BE2C (cell line): ENCODE measurements around the gene DUSP10.

Experiments
- DNase-seq: peaks from one replicate; pipeline ENCODE4 v3.0.0-alpha.2; 2020
- H3K27me3 ChIP-seq: fragments of 250-450 bp; sonication (Bioruptor Pico); 2 replicates; pipeline ENCODE4 v1.5.1; 2020; ENCODE audit warnings: mild to moderate bottlenecking
- H3K36me3 ChIP-seq: fragments of 250-450 bp; sonication (Bioruptor Pico); 2 replicates; pipeline ENCODE4 v1.5.1; 2020; ENCODE audit warnings: mild to moderate bottlenecking
- H3K4me1 ChIP-seq: fragments of 250-450 bp; sonication (Bioruptor Pico); 2 replicates; pipeline ENCODE4 v1.5.1; 2020
- H3K4me3 ChIP-seq: 2 replicates; pipeline ENCODE4 v1.5.1; 2011; ENCODE audit warnings: low read depth, low read length
- H3K9me3 ChIP-seq: fragments of 250-450 bp; sonication (Bioruptor Pico); 2 replicates; pipeline ENCODE4 v1.5.1; 2020
- CTCF ChIP-seq: IDR thresholded peaks from 2 replicates; pipeline ENCODE4 v1.5.1; 2012; ENCODE audit warnings: mild to moderate bottlenecking, low read depth, low read length

Gene DUSP10

GRCh38 chr1:221711063-221711577 lies 30.8 kb downstream of the DUSP10 start:
- Histone ChIP-seq H3K27me3 (no peaks in the 10 kb centered on the region), H3K4me3 (no peak overlapping the region), H3K36me3 (peaks cover 4% of the 10 kb centered on the region), H3K9me3 (no peaks in the 10 kb centered on the region), H3K4me1 (peaks cover 50% of the 10 kb centered on the region)
- TF ChIP-seq CTCF, result no peak
- no peak for DNase-seq

GRCh38 chr1:221709854-221710253 lies 32.0 kb downstream of the DUSP10 start:
- TF ChIP-seq CTCF, result no peak
- DNase-seq, result no peak
- peaks cover 14% of the 10 kb centered on the region for H3K36me3 ChIP-seq
- no peak overlapping the region for H3K4me3 ChIP-seq
- no peaks in the 10 kb centered on the region for H3K9me3 ChIP-seq
- H3K27me3 ChIP-seq, result no peaks in the 10 kb centered on the region
- peaks cover 41% of the 10 kb centered on the region for H3K4me1 ChIP-seq

GRCh38 chr1:221708987-221709386 lies 32.9 kb downstream of the DUSP10 start:
- DNase-seq, result peak; percentile 38
- TF ChIP-seq CTCF, result no peak
- Histone ChIP-seq H3K27me3 (no peaks in the 10 kb centered on the region), H3K4me3 (no peak overlapping the region), H3K9me3 (no peaks in the 10 kb centered on the region), H3K4me1 (peaks cover 36% of the 10 kb centered on the region), H3K36me3 (peaks cover 14% of the 10 kb centered on the region)

GRCh38 chr1:221708076-221708571 lies 33.8 kb downstream of the DUSP10 start:
- Histone ChIP-seq H3K9me3 (no peaks in the 10 kb centered on the region), H3K36me3 (peaks cover 14% of the 10 kb centered on the region), H3K27me3 (no peaks in the 10 kb centered on the region), H3K4me1 (peaks cover 31% of the 10 kb centered on the region), H3K4me3 (no peak overlapping the region)
- peak; percentile 62 for DNase-seq
- TF ChIP-seq CTCF, result no peak

- H3K27me3 ChIP-seq, result no peaks in the 10 kb centered on the region
- no peaks in the 10 kb centered on the region for H3K9me3 ChIP-seq
- no peak overlapping the region for H3K4me3 ChIP-seq
- DNase-seq, result no peak
- TF ChIP-seq CTCF, result no peak
- H3K36me3 ChIP-seq, result peaks cover 22% of the 10 kb centered on the region
- peaks cover 27% of the 10 kb centered on the region for H3K4me1 ChIP-seq
These were observed 34.9 kb downstream of the DUSP10 start for GRCh38 chr1:221706876-221707582.

- Histone ChIP-seq H3K27me3 (no peaks in the 10 kb centered on the region), H3K4me1 (peaks cover 22% of the 10 kb centered on the region), H3K4me3 (no peak overlapping the region), H3K36me3 (peaks cover 25% of the 10 kb centered on the region), H3K9me3 (no peaks in the 10 kb centered on the region)
- no peak for TF ChIP-seq CTCF
- no peak for DNase-seq
These were observed 35.7 kb downstream of the DUSP10 start for GRCh38 chr1:221706191-221706590.
